T-cell (primary cell): ENCODE results near the gene POFUT2. TPM values are rescaled to one million over a fixed set of nuclear protein-coding genes. Genes with fewer than 3 reads are reported as not detected.

ENCODE experiments used
- ATAC-seq, 4 experiments: fragments of 200-7000 bp in 3 of 4; fragments of 150-1000 bp in 1 of 4; cut with Tn5 transposase; replicated peaks in 1 of 4; 1 replicate in 3 of 4; 2 replicates in 1 of 4; pipeline ENCODE4 v1.10.0; 2021; ENCODE audit warnings: moderate library complexity in 3 of 4, mild to moderate bottlenecking in 2 of 4, moderate number of reproducible peaks in 1 of 4
- CTCF ChIA-PET, 2 donors: fragments of 300-600 bp; sonication (Branson Sonifier 250); formaldehyde crosslinking; loops; one replicate each; lab custom pipeline; 2022; ENCODE audit warnings: antibody characterized with exemption in 2 of 2; lab: Charles Lee
- POLR2A ChIA-PET, 2 donors: fragments of 300-600 bp; sonication (Branson Sonifier 250); formaldehyde crosslinking; loops; one replicate each; lab custom pipeline; 2022; ENCODE audit warnings: antibody characterized with exemption in 2 of 2; lab: Charles Lee
- DNase-seq, 35 experiments: peaks; one replicate each; pipeline versions ENCODE4 v3.0.0 to v3.0.0-alpha.2; 2013 to 2023
- H3K27ac ChIP-seq: one replicate; pipeline ENCODE4 v1.5.1; 2013; ENCODE audit warnings: low read length
- H3K27me3 ChIP-seq, 2 experiments: replicated peaks in 1 of 2; 1 replicate in 1 of 2; 2 replicates in 1 of 2; pipeline versions ENCODE4 v1.6.1 to v1.7.0; 2013; ENCODE audit warnings: low read length in 1 of 2, mixed read lengths in 1 of 2; ENCODE audit not compliant: control insufficient read depth in 2 of 2, insufficient read depth in 2 of 2; ENCODE audit errors: extremely low read depth in 1 of 2
- H3K36me3 ChIP-seq, 2 donors: 1 replicate in 1 of 2; 2 replicates in 1 of 2; pipeline versions ENCODE4 v1.6.1 to v1.7.0; 2013; ENCODE audit warnings: low read length in 1 of 2; ENCODE audit not compliant: control insufficient read depth in 2 of 2, insufficient read depth in 1 of 2; ENCODE audit errors: extremely low read depth in 1 of 2
- H3K4me1 ChIP-seq, 2 experiments: 1 replicate in 1 of 2; 2 replicates in 1 of 2; pipeline versions ENCODE4 v1.6.1 to v1.7.0; 2013; ENCODE audit warnings: low read length in 2 of 2, mixed read lengths in 1 of 2; ENCODE audit not compliant: insufficient read depth in 2 of 2, control insufficient read depth in 1 of 2; ENCODE audit errors: extremely low read depth in 1 of 2
- H3K4me3 ChIP-seq, 2 donors: 1 replicate in 1 of 2; 2 replicates in 1 of 2; pipeline versions ENCODE4 v1.5.1 to v1.7.0; 2013; ENCODE audit warnings: mild to moderate bottlenecking in 2 of 2, low read length in 1 of 2, moderate library complexity in 1 of 2; ENCODE audit not compliant: control insufficient read depth in 1 of 2; ENCODE audit errors: extremely low read depth in 1 of 2
- H3K9me3 ChIP-seq: 2 replicates; pipeline ENCODE4 v1.7.0; 2013
- H3K27ac Mint-ChIP-seq, 2 donors: one replicate each; pipeline ENCODE4 v1.8.0; 2020 to 2021; ENCODE audit warnings: mild to moderate bottlenecking in 2 of 2, mixed read lengths in 2 of 2
- H3K27me3 Mint-ChIP-seq, 2 donors: one replicate each; pipeline ENCODE4 v1.8.0; 2021 to 2022; ENCODE audit warnings: mixed read lengths in 2 of 2
- H3K36me3 Mint-ChIP-seq: one replicate; pipeline ENCODE4 v1.8.0; 2021; ENCODE audit warnings: mixed read lengths
- H3K4me1 Mint-ChIP-seq, 3 donors: one replicate each; pipeline ENCODE4 v1.8.0; 2020 to 2022; ENCODE audit warnings: mixed read lengths in 3 of 3, mild to moderate bottlenecking in 1 of 3
- H3K4me3 Mint-ChIP-seq, 3 donors: one replicate each; pipeline ENCODE4 v1.8.0; 2020 to 2022; ENCODE audit warnings: mild to moderate bottlenecking in 3 of 3, mixed read lengths in 3 of 3, moderate library complexity in 3 of 3
- H3K9me3 Mint-ChIP-seq, 3 donors: one replicate each; pipeline ENCODE4 v1.8.0; 2020 to 2022; ENCODE audit warnings: mixed read lengths in 3 of 3
- WGBS: methylation state at CpG from one replicate; pipeline ENCODE4 v1.1.5; 2013; ENCODE audit warnings: missing lambda C conversion rate; ENCODE audit not compliant: insufficient coverage; 5-methylcytosine and 5-hydroxymethylcytosine counted together
- total RNA-seq, 35 experiments: library from RNA in 6 of 35; stranded (reverse) in 6 of 35; fragments of 120-200 nt in 1 of 35; gene quantifications; one replicate each; pipeline versions ENCODE4 v1.2.1 to v1.2.4 and lab custom pipeline; 2013 to 2026

Gene POFUT2
- total RNA-seq, 5 donors from 2014 or later (not counting 1 experiment from before 2014, with no cell fraction given) = 43.0 to 51.3 (median 44.6) TPM

GRCh38 chr21:45334591-45335081, 46.9 kb upstream of the POFUT2 start:
- Mint-ChIP-seq H3K4me1 (no peaks in the 10 kb centered on the region), H3K36me3 (no peaks in the 10 kb centered on the region), H3K4me3 (no peak overlapping the region)

GRCh38 chr21:45334134-45334533, 46.4 kb upstream of the POFUT2 start:
- 70% methylated on average over 3 of the region's 8 CpGs for WGBS
- Mint-ChIP-seq H3K36me3 (no peaks in the 10 kb centered on the region), H3K4me3 (no peak overlapping the region), H3K27me3 (peaks cover 0 to 9% of the 10 kb centered on the region in 2 donors), H3K27ac (no peak overlapping the region), H3K4me1 (no peaks in the 10 kb centered on the region), H3K9me3 (no peaks in the 10 kb centered on the region)
- H3K27me3 ChIP-seq = peaks cover 2 to 34% of the 10 kb centered on the region in 2 experiments
- ChIA-PET CTCF (no interaction called here), POLR2A (no interaction called here)
- ATAC-seq = no peak
- H3K36me3 ChIP-seq = no peaks in the 10 kb centered on the region
- no peaks in the 10 kb centered on the region for H3K4me1 ChIP-seq
- no peak overlapping the region for H3K27ac ChIP-seq
- no peak for DNase-seq
- no peaks in the 10 kb centered on the region for H3K9me3 ChIP-seq
- no peak overlapping the region for H3K4me3 ChIP-seq

More at GRCh38 chr21:45334591-45335081, 46.9 kb upstream of the POFUT2 start:
- DNase-seq = no peak
- Mint-ChIP-seq H3K27me3 (peaks cover 0 to 9% of the 10 kb centered on the region in 2 donors), H3K9me3 (no peaks in the 10 kb centered on the region), H3K27ac (no peak overlapping the region)
- H3K27ac ChIP-seq = no peak overlapping the region
- no peaks in the 10 kb centered on the region for H3K36me3 ChIP-seq
- no peak overlapping the region for H3K4me3 ChIP-seq
- WGBS = 85% methylated on average over 7 of the region's 9 CpGs
- H3K4me1 ChIP-seq = no peaks in the 10 kb centered on the region
- H3K27me3 ChIP-seq = peaks cover 2 to 34% of the 10 kb centered on the region in 2 experiments
- no peak for ATAC-seq
- ChIA-PET POLR2A (no interaction called here), CTCF (no interaction called here)
- no peaks in the 10 kb centered on the region for H3K9me3 ChIP-seq

- H3K27me3 ChIP-seq = peaks cover 2 to 34% of the 10 kb centered on the region in 2 experiments
- no peaks in the 10 kb centered on the region for H3K4me1 Mint-ChIP-seq
- no peaks in the 10 kb centered on the region for H3K9me3 Mint-ChIP-seq
- DNase-seq = no peak
- POLR2A ChIA-PET = no interaction called here
- H3K36me3 ChIP-seq = no peaks in the 10 kb centered on the region
- peaks cover 0 to 9% of the 10 kb centered on the region in 2 donors for H3K27me3 Mint-ChIP-seq
- H3K4me1 ChIP-seq = no peaks in the 10 kb centered on the region
- no peak overlapping the region for H3K27ac Mint-ChIP-seq
- WGBS = 82% methylated on average over 6 of the region's 18 CpGs
- H3K4me3 ChIP-seq = no peak overlapping the region
- ATAC-seq = no peak
- no peak overlapping the region for H3K4me3 Mint-ChIP-seq
- no peaks in the 10 kb centered on the region for H3K36me3 Mint-ChIP-seq
- H3K9me3 ChIP-seq = no peaks in the 10 kb centered on the region
- H3K27ac ChIP-seq = no peak overlapping the region
- CTCF ChIA-PET = no interaction called here
Observed at GRCh38 chr21:45333583-45334121, 46.0 kb upstream of the POFUT2 start.

GRCh38 chr21:45332981-45333582, 45.4 kb upstream of the POFUT2 start:
- Mint-ChIP-seq H3K4me3 (no peak overlapping the region), H3K4me1 (no peaks in the 10 kb centered on the region), H3K27me3 (peaks cover 0 to 9% of the 10 kb centered on the region in 2 donors), H3K9me3 (no peaks in the 10 kb centered on the region), H3K27ac (no peak overlapping the region), H3K36me3 (no peaks in the 10 kb centered on the region)
- DNase-seq (no peak), ATAC-seq (no peak)
- WGBS = 78% methylated on average over 14 of the region's 16 CpGs
- no peaks in the 10 kb centered on the region for H3K4me1 ChIP-seq
- peaks cover 0 to 34% of the 10 kb centered on the region in 2 experiments for H3K27me3 ChIP-seq
- H3K27ac ChIP-seq = no peak overlapping the region
- H3K36me3 ChIP-seq = no peaks in the 10 kb centered on the region
- ChIA-PET CTCF (no interaction called here), POLR2A (no interaction called here)
- H3K9me3 ChIP-seq = no peaks in the 10 kb centered on the region
- no peak overlapping the region for H3K4me3 ChIP-seq

GRCh38 chr21:45332415-45332814, 44.7 kb upstream of the POFUT2 start:
- Histone ChIP-seq H3K4me3 (no peak overlapping the region), H3K36me3 (no peaks in the 10 kb centered on the region), H3K27me3 (peaks cover 0 to 34% of the 10 kb centered on the region in 2 experiments), H3K27ac (no peak overlapping the region), H3K4me1 (no peaks in the 10 kb centered on the region), H3K9me3 (no peaks in the 10 kb centered on the region)
- CTCF ChIA-PET = no interaction called here
- DNase-seq = no peak
- WGBS = 91% methylated on average over 4 of the region's 4 CpGs
- no peaks in the 10 kb centered on the region for H3K4me1 Mint-ChIP-seq
- no peak overlapping the region for H3K27ac Mint-ChIP-seq
- no peaks in the 10 kb centered on the region for H3K9me3 Mint-ChIP-seq
- no peaks in the 10 kb centered on the region for H3K36me3 Mint-ChIP-seq
- ATAC-seq = no peak
- POLR2A ChIA-PET = no interaction called here
- H3K4me3 Mint-ChIP-seq = no peak overlapping the region
- H3K27me3 Mint-ChIP-seq = peaks cover 0 to 9% of the 10 kb centered on the region in 2 donors

DNA sequence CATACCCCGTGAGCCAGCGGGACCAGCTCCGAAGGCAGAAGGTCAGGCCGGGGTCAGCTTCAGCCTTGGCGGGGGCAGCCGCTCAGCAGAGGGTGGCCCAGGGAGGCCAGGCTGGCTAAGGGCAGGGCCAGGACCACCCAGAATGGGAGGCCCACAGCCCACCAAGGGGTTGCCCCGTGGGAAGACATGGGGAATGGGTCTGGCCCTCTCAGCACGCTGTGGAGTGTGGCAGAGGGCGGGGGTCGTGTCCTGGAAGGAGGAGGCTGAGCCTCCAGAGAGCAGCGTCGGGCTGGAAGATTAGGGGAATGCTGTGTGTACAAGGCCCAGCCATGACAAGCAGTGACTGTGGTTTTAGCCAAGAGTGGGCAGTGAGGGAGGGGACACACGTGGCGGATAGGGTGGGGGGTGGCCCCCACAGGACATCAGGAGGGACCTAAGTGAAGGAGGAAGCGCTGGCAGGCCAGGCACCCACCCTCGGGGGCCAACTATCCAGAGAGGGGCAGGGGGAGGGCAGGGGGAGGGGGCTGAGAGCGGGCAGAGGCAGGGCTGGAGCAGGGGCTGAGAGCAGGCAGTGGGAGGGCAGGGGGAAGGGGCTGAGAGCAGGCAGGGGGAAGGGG, 43.9 kb upstream of the POFUT2 start:
- Mint-ChIP-seq H3K36me3 (no peaks in the 10 kb centered on the region), H3K27me3 (peaks cover 0 to 10% of the 10 kb centered on the region in 2 donors), H3K9me3 (no peaks in the 10 kb centered on the region), H3K4me1 (peaks cover 0 to 5% (median 3%) of the 10 kb centered on the region in 3 donors), H3K4me3 (no peak overlapping the region), H3K27ac (no peak overlapping the region)
- Histone ChIP-seq H3K4me3 (no peak overlapping the region), H3K27me3 (peaks cover 0 to 30% of the 10 kb centered on the region in 2 experiments), H3K9me3 (no peaks in the 10 kb centered on the region), H3K36me3 (no peaks in the 10 kb centered on the region), H3K4me1 (no peaks in the 10 kb centered on the region), H3K27ac (no peak overlapping the region)
- ChIA-PET CTCF (no interaction called here), POLR2A (no interaction called here)
- 63% methylated on average over 15 of the region's 17 CpGs for WGBS
- DNase-seq (no peak), ATAC-seq (no peak)
